GM21360 (cell line): ENCODE data around the gene GABRR1.

Experiments used
- ATAC-seq: cut with Tn5 transposase; IDR thresholded peaks from one replicate; pipeline ENCODE4 v1.9.1; 2021; ENCODE audit warnings: mild to moderate bottlenecking, moderate library complexity; ENCODE audit not compliant: unreplicated experiment

Gene GABRR1

GRCh38 chr6:89216411-89216810, 747 bp downstream of the GABRR1 start:
- ATAC-seq = no peak

- ATAC-seq = no peak
Observed at GRCh38 chr6:89215391-89215790, 1.8 kb downstream of the GABRR1 start.

- ATAC-seq = no peak
Observed at GRCh38 chr6:89214197-89214596, 3.0 kb downstream of the GABRR1 start.

GRCh38 chr6:89212472-89212871, 4.7 kb downstream of the GABRR1 start:
- ATAC-seq = no peak

GRCh38 chr6:89209457-89209856, 7.7 kb downstream of the GABRR1 start:
- ATAC-seq = no peak

- ATAC-seq = no peak
Observed at GRCh38 chr6:89208551-89208950, 8.6 kb downstream of the GABRR1 start.

- ATAC-seq = no peak
Observed at GRCh38 chr6:89205819-89206218, 11.3 kb downstream of the GABRR1 start.

- ATAC-seq = no peak
Observed at GRCh38 chr6:89204096-89204495, 13.1 kb downstream of the GABRR1 start.

GRCh38 chr6:89200706-89201215, 16.4 kb downstream of the GABRR1 start:
- no peak for ATAC-seq

- ATAC-seq = no peak
Observed at GRCh38 chr6:89199579-89199978, 17.6 kb downstream of the GABRR1 start.

- ATAC-seq = no peak
Observed at GRCh38 chr6:89198235-89198634, 18.9 kb downstream of the GABRR1 start.

- no peak for ATAC-seq
Observed at GRCh38 chr6:89197141-89197540, 20.0 kb downstream of the GABRR1 start.

GRCh38 chr6:89194559-89194958, 22.6 kb downstream of the GABRR1 start:
- no peak for ATAC-seq

GRCh38 chr6:89190741-89191140, 26.4 kb downstream of the GABRR1 start:
- no peak for ATAC-seq

- ATAC-seq = no peak
Observed at GRCh38 chr6:89187504-89187903, 29.7 kb downstream of the GABRR1 start.

- no peak for ATAC-seq
Observed at GRCh38 chr6:89186762-89187161, 30.4 kb downstream of the GABRR1 start.

GRCh38 chr6:89184344-89184743, 32.8 kb downstream of the GABRR1 start:
- no peak for ATAC-seq

GRCh38 chr6:89183294-89183693, 33.9 kb downstream of the GABRR1 start:
- ATAC-seq = no peak

- no peak for ATAC-seq
Observed at GRCh38 chr6:89180971-89181370, 36.2 kb downstream of the GABRR1 start.

- no peak for ATAC-seq
Observed at GRCh38 chr6:89180112-89180511, 37.0 kb downstream of the GABRR1 start.

GRCh38 chr6:89173634-89174033, 43.5 kb downstream of the GABRR1 start:
- ATAC-seq = no peak

- no peak for ATAC-seq
Observed at GRCh38 chr6:89172131-89172530, 45.0 kb downstream of the GABRR1 start.

- no peak for ATAC-seq
Observed at GRCh38 chr6:89162047-89162371, 55.1 kb downstream of the GABRR1 start.
